ENCODE results near the gene FANCD2.
"Not testable (repeated sequence)": the region's sequence is repeated elsewhere in the genome, so short reads cannot be mapped to it uniquely, and the experiment has no call there.

The FANCD2 gene

DNA sequence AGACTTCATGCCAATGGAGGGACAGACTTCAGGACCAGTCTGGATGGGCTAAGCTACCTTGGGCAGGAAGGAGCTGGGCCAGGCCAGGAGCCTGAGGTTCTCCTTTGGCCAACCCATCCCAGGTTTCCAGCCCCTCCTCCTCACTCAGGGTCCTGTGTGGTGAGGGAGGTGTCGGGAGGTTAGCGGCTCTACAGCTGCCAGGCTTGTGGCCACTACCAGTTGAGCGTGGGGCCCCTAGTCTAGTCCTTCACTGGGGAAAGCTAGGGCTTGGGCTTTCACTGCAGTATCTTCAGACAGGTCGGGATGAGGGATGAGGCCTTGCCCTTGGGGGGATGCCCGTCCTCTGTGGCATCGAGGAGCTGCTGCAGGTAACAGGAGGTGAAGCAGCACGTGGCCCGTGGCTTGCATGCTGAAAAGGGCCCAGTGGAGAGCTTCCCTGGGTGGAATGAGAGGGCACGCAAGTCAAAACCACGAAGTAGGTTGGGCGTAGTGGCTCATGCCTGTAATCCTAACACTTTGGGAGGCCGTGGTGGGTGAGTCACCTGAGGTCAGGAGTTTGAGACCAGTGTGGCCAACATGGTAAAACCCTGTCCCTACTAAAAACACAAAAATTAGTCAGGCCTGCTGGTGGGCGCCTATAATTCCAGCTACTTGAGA lies 8.5 kb upstream of the FANCD2 start:
- DNase-seq: no peak

DNA sequence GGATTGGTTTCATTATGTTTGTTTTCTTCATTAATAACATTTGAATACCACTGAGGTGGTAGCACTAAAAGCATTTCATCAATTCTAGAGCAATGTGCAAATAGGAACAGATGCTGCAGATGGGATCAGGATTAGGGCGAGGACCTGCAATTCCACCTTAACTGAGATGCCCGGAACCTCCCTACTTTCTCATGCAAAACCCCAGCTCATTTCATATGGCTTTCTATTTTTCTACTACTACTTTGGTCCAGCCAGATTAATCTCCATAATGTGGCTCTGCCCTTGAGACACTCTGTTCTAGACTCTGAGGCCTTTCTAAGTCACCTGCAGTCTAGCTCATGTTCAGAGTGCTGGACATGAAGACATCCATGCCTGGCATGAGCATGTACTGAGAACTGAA lies 7.4 kb upstream of the FANCD2 start:
- DNase-seq: not testable (repeated sequence)

DNA sequence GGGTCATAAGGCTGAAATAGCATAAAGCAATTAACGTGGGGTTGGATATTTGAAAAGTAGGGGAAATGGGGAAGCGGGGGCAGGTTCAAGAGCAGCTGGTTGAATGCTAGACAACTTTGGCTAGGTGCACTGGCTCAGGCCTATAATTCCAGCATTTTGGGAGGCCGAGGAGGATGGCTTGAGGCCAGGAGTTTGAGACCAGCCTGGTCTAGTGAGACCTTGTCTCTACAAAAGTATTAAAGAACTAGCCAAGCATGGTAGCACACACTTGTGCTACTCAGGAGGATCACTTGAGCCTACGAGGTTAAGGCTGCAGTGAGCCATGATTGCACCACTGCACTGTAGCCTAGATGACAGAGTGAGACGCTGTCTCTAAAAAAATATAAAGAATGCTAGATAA lies 6.9 kb upstream of the FANCD2 start:
- DNase-seq: no peak

DNA sequence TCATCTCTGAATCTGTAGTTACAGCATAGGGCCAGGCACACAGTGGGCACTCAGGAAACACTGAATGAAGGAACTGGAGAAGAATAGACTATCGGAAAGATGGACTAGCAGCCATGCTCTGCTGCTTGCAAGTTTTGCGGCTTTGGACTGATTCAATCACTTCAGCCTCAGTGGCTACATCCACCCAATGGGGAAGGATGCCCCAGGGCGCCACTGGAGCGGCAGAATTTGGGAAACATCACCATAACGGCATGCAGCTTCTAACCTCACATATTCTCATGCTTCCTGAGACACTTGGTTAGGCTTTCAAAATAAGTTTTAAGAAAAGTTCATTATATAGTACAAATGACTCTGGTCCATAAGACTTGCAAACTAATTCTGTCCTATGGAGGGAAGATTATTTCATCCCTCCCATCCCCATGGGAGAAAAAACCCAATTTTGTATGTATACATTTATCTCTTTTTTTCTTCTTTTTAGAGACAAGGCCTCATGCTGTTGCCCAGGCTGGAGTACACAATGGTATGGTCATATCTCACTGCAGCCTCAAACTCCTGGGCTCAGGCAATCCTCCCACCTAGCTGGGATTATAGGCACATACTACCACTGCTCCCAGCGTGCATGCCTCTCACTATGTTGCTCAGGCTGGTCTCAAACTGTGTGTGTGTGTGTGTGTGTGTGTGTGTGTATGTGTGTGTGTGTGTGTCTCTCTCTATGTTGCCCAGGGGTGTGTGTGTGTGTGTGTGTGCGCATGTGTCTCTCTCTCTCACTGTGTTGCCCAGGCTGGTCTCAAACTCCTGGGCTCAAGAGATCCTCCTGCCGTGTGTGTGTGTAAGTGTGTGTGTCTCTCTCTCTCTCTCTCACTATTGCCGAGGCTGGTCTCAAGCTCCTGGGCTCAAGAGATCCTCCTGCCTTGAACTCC lies 4.1 kb upstream of the FANCD2 start:
- no peak for DNase-seq

DNA sequence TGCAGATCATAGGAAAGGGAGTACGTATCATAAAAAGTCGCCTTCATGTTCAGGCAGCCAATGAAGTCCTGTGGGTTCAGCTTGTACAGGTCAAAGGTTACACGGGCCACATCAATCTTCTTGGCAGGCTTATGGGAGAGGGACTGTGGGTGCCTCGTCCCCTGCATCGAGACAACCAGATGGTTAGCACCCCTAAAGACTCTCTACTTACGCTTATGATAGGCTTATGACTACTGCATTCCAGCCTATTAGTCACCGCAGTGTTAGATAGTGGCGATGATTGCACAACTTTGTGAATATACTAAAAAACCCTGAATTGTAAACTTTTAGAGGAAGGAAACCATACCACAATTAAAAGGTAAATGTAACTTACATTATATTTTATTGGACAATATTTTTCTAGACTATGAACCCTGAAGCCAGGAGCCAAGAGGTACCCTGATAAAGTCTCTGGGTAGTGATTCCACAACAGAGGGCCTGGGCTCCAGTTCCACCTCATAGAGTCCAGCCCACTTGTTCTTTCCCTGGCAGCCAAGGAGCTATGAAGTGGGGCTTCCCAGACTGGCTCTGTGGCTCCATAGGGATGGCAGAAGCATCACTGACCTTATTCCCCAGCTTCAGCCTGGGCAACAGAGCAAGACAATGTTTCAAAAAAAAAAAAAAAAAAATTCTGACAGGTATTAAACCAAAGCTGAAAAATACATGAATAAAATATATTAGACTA lies 2.5 kb upstream of the FANCD2 start:
- DNase-seq: no peak

DNA sequence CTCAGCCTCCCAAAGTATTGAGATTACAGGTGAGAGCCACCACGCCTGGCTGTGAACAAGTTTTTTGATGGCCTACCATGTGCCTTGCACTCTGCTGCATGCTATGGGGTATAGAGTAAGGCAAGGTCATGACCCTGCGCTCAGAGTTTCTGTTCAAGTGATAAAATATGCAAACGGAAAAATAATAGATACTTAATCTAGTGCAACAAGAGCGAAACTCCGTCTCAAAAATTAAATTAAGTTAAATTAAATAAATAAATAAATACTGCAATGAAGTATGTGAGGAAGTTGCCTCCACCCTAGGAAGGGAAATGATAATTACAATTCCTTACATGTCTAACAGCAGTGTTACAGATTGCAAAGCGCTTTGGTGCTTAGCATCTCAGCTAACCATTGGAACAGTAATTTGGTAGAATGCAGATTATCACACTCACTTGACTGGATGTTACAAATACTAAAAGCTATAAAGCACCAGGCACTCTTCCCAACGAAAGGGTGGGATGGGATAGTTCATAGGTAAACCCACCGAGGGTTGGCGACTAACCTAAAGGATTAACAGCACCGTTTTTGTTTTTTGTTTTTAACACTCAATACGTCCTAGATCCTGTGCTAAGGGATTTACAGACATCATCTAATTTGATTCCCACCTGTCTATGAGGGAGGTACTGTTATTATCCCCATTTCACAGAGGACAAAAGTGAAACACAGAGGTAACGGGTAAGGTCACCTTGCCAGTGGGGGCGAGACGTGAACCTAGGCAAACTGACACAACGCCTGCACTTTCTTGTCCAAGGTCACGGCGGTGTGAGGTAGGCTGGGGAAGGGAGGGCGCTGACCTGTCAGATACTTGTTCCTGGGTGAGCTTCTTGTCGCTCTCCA lies 793 bp upstream of the FANCD2 start:
- DNase-seq: no peak

DNA sequence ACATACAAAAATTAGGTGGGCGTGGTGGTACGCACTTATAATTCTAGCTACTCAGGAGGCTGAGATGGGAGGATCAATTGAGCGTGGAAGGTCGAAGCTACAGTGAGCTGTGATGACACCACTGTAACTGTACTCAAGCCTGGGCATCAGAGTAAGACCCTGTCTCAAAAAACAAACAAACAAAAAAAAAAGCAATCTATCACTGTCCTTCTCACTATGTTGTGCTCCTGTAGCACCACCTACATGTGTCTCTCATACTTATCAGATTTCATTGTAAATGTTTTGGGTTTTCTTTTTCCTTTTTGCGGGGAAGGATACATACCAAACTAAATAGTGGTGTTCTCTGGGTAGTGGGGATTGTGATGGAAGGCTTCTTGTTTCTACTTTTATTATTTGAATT lies 14.8 kb downstream of the FANCD2 start:
- DNase-seq: no peak

DNA sequence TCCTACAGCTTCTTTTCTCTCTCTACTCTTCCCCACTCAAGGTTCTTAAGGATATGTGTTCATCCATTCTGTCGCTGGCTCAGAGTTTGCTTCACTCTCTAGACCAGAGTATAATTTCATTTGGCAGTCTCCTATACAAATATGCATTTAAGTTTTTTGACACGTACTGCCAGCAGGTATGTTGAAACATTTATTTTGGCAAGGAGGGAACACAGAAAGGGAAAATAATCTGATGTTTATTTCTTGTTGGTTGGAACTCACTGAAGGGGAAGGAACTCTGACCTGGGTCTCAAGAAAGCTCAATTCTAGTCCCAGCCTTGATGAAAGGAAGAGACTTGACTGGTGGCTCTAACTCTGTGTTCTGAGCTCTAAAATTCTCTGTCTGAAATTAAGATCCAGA lies 21.6 kb downstream of the FANCD2 start:
- DNase-seq: no peak

DNA sequence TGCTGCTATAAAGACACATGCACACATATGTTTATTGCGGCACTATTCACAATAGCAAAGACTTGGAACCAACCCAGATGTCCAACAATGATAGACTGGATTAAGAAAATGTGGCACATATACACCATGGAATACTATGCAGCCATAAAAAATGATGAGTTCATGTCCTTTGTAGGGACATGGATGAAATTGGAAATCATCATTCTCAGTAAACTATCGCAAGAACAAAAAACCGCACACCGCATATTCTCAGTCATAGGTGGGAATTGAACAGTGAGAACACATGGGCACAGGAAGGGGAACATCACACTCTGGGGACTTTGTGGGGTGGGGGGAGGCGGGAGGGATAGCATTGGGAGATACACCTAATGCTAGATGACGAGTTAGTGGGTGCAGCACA lies 26.8 kb downstream of the FANCD2 start:
- not testable (repeated sequence) for DNase-seq

DNA sequence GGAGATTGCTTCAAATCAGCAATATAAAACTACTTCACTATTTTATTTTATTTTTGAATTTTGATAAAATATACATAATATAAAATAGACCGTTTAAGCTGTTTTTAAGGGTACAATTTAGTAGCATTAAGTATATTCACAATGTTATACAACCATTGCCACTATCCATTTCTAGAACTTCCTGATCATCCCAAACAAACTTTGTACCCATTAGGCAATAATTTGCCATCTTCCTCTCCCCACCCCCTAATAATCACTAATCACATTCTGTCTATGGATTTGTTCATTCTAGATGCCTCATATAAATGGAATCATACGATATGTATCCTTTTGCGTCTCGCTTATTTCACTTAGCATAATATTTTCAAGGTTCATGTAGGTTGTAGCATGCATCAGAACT lies 28.9 kb downstream of the FANCD2 start:
- DNase-seq: no peak

DNA sequence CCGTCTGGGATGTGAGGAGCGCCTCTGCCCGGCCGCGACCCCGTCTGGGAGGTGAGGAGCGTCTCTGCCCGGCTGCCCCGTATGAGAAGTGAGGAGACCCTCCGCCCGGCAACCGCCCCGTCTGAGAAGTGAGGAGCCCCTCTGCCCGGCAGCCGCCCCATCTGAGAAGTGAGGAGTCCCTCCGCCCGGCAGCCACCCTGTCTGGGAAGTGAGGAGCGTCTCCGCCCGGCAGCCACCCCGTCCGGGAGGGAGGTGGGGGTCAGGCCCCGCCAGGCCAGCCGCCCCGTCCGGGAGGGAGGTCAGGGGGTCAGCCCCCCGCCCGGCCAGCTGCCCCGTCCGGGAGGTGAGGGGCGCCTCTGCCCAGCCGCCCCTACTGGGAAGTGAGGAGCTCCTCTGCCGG lies 43.8 kb downstream of the FANCD2 start:
- DNase-seq: not testable (repeated sequence)

DNA sequence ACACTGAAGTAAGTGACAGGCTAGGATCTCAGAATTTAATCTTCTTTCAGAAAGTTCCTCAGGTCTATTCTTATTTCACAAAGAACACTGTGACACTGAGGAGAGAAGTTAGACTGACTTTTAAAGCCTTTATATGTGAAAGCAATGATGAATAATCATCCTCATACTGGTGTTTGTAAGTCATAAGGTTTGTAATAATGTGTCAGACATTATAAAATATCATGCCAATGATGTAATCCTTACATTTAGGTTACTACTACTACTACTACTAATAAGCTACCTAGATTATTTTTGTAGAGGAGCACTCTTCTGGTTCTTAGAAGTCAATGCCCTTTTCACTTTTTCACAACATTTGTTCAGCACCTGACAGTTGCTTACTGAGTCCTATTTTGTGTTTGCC lies 48.4 kb downstream of the FANCD2 start:
- no peak for DNase-seq

DNA sequence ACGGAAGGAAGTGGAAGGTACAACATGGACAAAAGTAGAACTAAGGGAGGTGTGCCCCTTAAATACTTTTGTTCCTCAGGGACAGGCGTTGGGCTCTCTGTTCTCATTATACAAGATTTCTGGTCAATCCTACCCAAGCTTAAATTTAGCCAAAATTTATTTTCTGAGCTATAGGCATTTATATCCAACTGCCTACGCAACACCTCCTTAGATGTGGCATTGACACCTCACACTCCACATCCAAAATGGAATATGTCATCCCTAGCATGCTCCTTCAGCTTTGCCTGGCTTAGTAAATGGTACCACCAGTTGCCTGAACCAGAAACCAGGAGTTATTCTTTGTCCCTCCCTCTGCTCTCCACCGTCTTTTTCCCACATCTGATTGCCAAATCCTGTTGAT lies 55.6 kb downstream of the FANCD2 start:
- no peak for DNase-seq

DNA sequence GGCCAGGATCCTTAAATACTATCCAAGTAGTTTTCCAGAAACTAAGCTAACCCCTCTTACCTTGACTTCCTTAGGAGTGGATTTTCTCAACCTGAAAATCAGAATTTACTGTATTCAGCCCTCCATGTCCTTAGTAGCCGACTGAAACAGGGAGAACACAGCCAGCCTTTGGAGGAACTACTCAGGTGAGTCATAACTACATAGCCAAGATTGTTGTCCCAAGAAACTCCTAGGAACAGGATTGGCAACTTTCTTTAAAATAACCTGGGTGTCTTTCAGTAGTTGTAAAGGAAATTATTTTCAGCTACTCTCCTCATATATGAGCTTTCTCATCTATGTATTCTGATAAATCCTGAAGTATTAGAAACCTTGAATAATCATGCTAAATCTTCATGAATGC lies 59.5 kb downstream of the FANCD2 start:
- no peak for DNase-seq

DNA sequence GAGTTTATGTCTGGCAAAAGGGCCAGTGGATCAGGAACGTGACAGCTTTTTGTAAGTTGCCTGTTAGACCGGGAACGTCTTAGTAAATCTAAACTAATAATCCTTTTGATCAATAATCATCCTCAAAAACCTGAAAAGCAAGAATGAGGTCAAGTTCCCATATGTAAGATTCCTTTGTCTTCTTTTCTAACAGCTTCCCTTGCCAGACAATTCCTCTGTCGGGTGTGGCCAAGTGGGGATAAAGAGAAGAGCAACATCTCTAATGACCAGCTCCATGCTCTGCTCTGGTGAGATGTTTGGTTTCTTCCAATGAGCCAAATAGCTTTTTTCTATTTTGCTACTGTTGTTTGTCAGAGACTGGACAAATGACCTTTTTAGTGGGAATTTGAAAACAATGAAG lies 62.0 kb downstream of the FANCD2 start:
- DNase-seq: no peak

DNA sequence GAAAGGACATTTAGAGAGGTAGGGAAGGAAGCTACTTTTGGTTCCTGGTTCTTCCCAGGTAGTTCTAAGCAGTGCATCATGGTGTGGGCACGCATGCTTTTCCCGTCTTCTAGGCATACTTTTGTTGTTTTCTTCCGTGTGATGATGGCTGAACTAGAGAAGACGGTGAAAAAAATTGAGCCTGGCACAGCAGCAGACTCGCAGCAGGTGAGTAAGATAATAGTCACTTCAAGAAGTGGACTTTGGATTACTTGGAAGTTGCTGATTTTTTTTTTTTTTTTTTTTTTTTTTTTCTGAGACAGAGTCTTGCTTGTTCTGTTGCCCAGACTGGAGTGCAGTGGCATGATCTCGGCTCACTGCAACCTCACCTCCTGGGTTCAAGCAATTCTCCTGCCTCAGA lies 63.9 kb downstream of the FANCD2 start:
- DNase-seq: no peak

DNA sequence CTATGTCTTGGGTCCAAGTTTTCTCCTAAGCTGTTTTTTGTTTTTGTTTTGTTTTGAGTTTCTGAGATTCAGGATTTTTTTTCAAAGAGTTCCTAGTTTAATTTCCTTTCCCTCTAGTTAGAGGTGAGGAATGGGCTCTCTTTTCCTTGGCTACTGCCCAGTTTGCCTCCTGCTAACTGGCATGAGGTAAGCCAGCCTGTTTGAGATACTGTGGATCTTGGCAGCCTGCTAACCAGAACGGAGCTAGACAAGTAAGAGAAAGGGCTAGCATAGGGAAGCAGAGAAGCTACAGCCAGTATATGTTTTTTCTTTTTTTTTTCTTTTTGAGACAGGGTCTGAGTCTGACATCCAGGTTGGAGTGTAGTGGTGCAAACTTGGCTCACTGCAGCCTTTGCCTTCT lies 64.5 kb downstream of the FANCD2 start:
- DNase-seq: not testable (repeated sequence)

DNA sequence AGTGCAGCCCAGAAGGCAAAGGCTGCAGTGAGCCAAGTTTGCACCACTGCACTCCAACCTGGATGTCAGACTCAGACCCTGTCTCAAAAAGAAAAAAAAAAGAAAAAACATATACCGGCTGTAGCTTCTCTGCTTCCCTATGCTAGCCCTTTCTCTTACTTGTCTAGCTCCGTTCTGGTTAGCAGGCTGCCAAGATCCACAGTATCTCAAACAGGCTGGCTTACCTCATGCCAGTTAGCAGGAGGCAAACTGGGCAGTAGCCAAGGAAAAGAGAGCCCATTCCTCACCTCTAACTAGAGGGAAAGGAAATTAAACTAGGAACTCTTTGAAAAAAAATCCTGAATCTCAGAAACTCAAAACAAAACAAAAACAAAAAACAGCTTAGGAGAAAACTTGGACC lies 65.2 kb downstream of the FANCD2 start:
- not testable (repeated sequence) for DNase-seq

DNA sequence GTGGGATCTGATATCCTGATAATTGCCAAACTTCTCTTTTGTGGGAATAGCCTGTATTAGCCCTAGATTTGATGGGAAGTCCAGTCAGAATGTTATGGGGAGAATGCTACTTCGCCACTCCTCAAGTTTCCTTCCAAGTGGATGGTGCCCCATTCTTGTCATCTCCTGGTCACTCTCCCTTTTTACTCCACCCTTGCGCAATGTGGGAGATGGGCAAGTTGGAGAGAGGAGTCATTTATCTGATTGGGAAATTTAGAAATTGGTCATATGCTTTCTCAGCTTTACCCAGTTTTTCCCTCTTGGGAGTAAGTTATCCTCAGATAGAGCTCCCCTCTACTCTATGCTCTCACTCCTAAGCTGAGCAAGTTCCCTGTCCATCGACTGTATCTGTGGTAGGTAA lies 67.4 kb downstream of the FANCD2 start:
- DNase-seq: no peak

DNA sequence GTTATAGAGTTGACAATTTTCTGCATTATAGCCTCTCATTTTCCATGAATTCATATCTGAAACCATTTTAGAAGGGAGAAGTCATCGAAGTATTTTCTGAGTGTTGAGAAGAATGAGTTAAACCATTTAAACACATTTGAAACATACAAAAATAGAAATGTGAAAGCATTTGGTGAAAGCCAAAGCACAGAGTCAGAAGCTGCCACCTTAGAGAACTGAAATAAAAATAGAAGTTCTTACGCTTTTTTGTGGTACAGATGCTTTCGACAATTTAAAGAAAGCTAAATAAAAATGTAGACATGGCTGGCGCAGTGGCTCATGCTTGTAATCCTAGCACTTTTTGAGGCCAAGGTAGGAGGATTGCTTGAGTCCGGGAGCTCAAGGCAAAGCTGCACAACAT lies 72.8 kb downstream of the FANCD2 start:
- DNase-seq: no peak

DNA sequence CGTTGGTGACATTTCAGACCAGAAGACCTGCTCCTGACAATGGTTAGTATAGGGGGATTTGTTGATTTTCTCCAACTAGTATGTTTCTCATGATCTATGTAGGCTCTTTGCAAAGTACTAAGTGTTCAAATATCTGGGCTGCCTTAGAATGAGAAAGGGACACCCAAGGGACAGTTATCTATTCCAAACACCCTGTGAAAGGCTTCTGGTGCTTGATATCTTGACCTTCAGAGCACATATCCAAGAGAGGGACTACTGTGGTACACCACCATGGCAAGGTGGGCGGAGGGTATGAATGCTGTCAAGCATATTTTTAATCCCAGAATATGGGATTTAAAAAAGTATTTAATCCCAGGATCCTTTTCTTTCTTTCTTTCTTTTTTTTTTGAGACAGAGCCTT lies 80.7 kb downstream of the FANCD2 start:
- DNase-seq: no peak

DNA sequence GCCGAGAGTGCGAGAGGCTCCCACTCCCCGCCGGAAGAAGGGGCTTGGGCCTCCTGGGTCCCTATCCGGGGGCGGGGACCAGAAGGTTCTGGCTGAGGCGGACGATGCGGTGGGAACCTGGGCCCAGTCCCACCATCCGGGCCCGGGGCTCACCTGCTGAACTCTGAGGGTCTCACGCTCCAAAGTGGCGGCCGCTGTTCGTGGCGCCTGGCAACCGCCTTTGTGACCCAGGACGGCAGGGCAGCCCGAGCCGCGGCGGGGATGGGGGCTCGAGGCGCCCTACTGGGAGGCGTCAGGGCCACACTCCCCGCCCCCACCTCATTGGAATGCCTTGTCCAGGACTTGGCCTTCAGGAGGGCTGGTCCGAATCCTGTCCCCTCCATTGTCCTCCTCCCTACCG lies 81.9 kb downstream of the FANCD2 start, which contains the start of gene FANCD2OS:
Gene FANCD2OS, minus strand, starts transcription at position 165 of the 400 bp plus-strand sequence. CDS start 3,481 bp downstream, outside the sequence.
- DNase-seq: no peak
